Effector memory CD4-positive, alpha-beta T cell (primary cell): ENCODE results near the gene GOLGA6L26.
A peak's percentile ranks its signal among the peaks of the same experiment; 100 is the strongest.
"Not testable (repeated sequence)": the region's sequence is repeated elsewhere in the genome, so short reads cannot be mapped to it uniquely, and the experiment has no call there.

Experiments
- DNase-seq, 3 donors: peaks; one replicate each; pipeline ENCODE4 v3.0.0-alpha.2; 2020
- H3K27ac ChIP-seq: 2 replicates; pipeline ENCODE4 v1.7.0; 2013; ENCODE audit warnings: mild to moderate bottlenecking, low read length, moderate library complexity; ENCODE audit not compliant: insufficient read depth, poor library complexity, severe bottlenecking
- H3K27me3 ChIP-seq: replicated peaks from 2 replicates; pipeline ENCODE4 v1.7.0; 2013; ENCODE audit warnings: mild to moderate bottlenecking, low read length; ENCODE audit not compliant: insufficient read depth, control insufficient read depth, poor library complexity, severe bottlenecking
- H3K36me3 ChIP-seq: 2 replicates; pipeline ENCODE4 v1.7.0; 2013; ENCODE audit warnings: mild to moderate bottlenecking, low read length, moderate library complexity; ENCODE audit not compliant: control insufficient read depth, insufficient read depth
- H3K4me1 ChIP-seq: 2 replicates; pipeline ENCODE4 v1.7.0; 2013; ENCODE audit warnings: low read length, mild to moderate bottlenecking; ENCODE audit not compliant: control insufficient read depth, insufficient read depth, poor library complexity, severe bottlenecking
- H3K4me3 ChIP-seq: 2 replicates; pipeline ENCODE4 v1.7.0; 2013; ENCODE audit warnings: low read length, low read depth, mild to moderate bottlenecking; ENCODE audit not compliant: insufficient read depth, poor library complexity, severe bottlenecking
- H3K9me3 ChIP-seq: 2 replicates; pipeline ENCODE4 v1.7.0; 2013; ENCODE audit warnings: mild to moderate bottlenecking, low read length, moderate library complexity; ENCODE audit not compliant: control insufficient read depth

GOLGA6L26 gene

GRCh38 chr15:23364261-23364660 is 30.3 kb upstream of the GOLGA6L26 start:
- H3K4me3 ChIP-seq, H3K27ac ChIP-seq, DNase-seq, H3K27me3 ChIP-seq, H3K36me3 ChIP-seq, H3K9me3 ChIP-seq, H3K4me1 ChIP-seq: not testable (repeated sequence)

DNA sequence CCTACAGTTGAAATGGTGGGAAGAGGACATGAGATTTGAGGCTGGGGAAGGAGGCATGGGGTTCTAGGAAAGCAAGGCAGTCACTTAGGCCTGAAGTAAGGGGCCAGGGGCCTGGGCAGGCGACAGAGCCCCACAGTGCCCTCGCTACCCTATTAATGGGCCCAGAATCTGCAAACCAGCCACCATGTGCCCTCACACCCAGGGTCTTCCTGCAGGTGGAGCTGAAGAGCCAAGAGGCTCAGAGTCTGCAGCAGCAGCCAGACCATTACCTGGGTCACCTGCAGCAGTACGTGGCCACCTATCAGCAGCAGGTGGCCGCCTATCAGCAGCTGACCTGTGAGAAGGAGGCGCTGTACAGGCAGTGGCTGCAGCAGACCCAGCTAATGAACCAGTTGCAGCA is 28.6 kb upstream of the GOLGA6L26 start:
- not testable (repeated sequence) for H3K4me1 ChIP-seq, H3K4me3 ChIP-seq, H3K36me3 ChIP-seq, DNase-seq, H3K27ac ChIP-seq, H3K27me3 ChIP-seq, H3K9me3 ChIP-seq

DNA sequence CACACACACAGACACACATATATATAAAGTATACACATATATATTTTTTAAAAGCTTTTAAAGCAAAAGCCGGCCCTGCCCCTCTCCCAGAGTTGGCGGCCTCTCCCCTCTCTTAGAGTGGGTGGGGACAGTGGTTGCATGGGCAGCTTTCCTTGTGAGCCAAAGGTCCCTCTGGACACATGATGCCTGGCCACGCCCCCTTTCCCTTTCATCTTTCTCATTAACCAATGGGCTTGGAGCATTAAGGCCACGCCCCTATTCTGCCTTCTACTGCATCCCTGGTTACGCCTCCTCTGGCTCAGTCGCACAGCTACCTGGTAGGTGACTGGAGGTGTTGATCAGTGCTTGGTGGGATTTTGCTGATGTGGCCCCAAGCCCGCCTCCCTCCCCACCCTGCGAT is 20.5 kb upstream of the GOLGA6L26 start, which contains the start of gene GOLGA8S:
TSS of gene GOLGA8S (plus strand) at position 301 of the 400 bp plus-strand sequence. CDS start at position 363, 62 bp downstream.
- H3K4me3 ChIP-seq, DNase-seq, H3K27ac ChIP-seq, H3K4me1 ChIP-seq, H3K9me3 ChIP-seq, H3K36me3 ChIP-seq, H3K27me3 ChIP-seq: not testable (repeated sequence)

DNA sequence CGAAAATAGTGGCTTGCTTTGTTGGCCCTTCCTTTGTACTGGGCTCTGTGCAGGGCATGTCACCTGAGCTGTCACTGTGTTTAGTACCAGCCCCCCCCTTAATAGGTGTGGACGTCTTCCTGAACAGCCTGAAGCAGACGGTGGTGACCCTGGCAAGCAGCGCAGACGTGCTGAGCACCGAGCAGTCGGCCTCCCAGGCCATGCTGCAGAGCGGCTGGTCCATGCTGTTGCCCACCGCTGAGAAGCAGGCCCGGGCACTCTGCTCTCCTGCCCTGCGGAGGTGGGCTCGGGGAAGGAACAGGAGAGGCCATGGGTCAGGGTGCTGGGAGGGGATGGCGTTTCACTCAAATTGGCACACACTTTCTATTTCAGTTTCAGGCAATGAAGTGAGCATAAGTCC is 22.8 kb downstream of the GOLGA6L26 start:
- H3K36me3 ChIP-seq, H3K4me1 ChIP-seq, H3K4me3 ChIP-seq, DNase-seq, H3K27me3 ChIP-seq, H3K27ac ChIP-seq, H3K9me3 ChIP-seq: not testable (repeated sequence)

DNA sequence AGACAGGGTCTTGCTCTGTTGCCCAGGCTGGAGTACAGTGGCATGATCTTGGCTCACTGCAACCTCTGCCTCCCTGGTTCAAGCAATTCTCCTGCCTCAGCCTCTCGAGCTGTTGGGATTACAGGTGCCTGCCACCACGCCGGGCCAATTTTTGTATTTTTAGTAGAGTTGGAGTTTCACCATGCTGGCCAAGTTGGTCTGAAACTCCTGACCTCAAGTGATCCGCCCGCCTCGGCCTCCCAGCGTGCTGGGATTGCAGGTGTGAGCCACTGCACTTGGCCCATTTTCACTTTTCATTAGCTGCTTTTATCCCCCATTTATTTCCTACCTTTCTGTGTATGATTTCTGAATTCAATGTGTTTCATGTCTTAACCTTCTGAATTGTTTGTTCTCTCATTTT is 28.1 kb downstream of the GOLGA6L26 start:
- not testable (repeated sequence) for H3K4me1 ChIP-seq, H3K4me3 ChIP-seq, H3K9me3 ChIP-seq, H3K27ac ChIP-seq, H3K27me3 ChIP-seq, H3K36me3 ChIP-seq, DNase-seq

GRCh38 chr15:23304805-23305204 is 29.2 kb downstream of the GOLGA6L26 start:
- H3K27ac ChIP-seq, H3K27me3 ChIP-seq, H3K9me3 ChIP-seq, H3K4me3 ChIP-seq, H3K4me1 ChIP-seq, DNase-seq, H3K36me3 ChIP-seq: not testable (repeated sequence)

GRCh38 chr15:23304267-23304666 is 29.7 kb downstream of the GOLGA6L26 start:
- not testable (repeated sequence) for H3K27ac ChIP-seq, H3K4me1 ChIP-seq, H3K9me3 ChIP-seq, H3K36me3 ChIP-seq, H3K27me3 ChIP-seq
- peak in 1 of 3 donors; percentile 1 for DNase-seq
- peak overlapping the region; percentile 31 for H3K4me3 ChIP-seq

- not testable (repeated sequence) for H3K9me3 ChIP-seq, H3K36me3 ChIP-seq, H3K27ac ChIP-seq, H3K4me1 ChIP-seq, H3K27me3 ChIP-seq
- H3K4me3 ChIP-seq, result peak overlapping the region; percentile 31
- peak; percentile 14 to 31 (median 21) for DNase-seq
Measured at GRCh38 chr15:23303654-23304053, 30.3 kb downstream of the GOLGA6L26 start.

DNA sequence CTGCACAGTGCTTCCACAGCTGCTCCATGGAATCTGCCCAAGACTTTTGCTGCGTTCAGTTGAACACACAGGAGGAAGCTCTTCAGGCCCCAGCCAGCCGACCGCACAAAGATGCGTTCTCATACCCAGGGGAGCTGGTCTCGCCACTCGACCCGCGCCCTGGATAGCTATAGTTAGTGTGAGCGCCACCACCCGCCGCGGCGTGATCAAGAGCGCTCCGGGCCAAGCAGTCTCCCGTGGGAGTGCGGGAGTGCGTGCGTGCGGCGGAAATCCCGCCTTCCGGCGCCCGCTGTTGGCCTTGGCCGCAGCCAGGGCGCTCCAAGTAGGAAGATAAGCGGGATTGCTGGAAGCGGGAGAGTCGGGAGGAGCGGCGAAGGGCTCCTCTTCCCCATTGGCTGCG is 30.8 kb downstream of the GOLGA6L26 start:
- H3K4me3 ChIP-seq, H3K9me3 ChIP-seq, H3K27me3 ChIP-seq, H3K36me3 ChIP-seq, H3K4me1 ChIP-seq, DNase-seq, H3K27ac ChIP-seq: not testable (repeated sequence)
